Sigmoid colon (tissue), 7 donors: ENCODE results near the gene SHISA8. TPM values are rescaled to one million over a fixed set of nuclear protein-coding genes. Genes with fewer than 3 reads are reported as not detected.
A peak's percentile ranks its signal among the peaks of the same experiment; 100 is the strongest.

ENCODE experiments used
- DNase-seq: peaks from one replicate; pipeline ENCODE4 v3.0.0-alpha.2; 2019
- H3K27ac ChIP-seq, 4 donors: fragments of 200-600 bp; sonication (generic); one replicate each; pipeline ENCODE4 v1.5.1; 2016 to 2019; ENCODE audit warnings: mild to moderate bottlenecking in 1 of 4
- H3K27me3 ChIP-seq, 3 donors: fragments of 200-600 bp; sonication (generic); one replicate each; pipeline ENCODE4 v1.5.1; 2019; ENCODE audit warnings: mild to moderate bottlenecking in 1 of 3
- H3K36me3 ChIP-seq, 4 donors: fragments of 200-600 bp; sonication (generic); one replicate each; pipeline ENCODE4 v1.5.1; 2016 to 2019
- H3K4me1 ChIP-seq, 4 donors: fragments of 200-600 bp; sonication (generic); one replicate each; pipeline ENCODE4 v1.5.1; 2017 to 2019
- H3K4me3 ChIP-seq, 4 donors: fragments of 200-600 bp; sonication (generic); one replicate each; pipeline ENCODE4 v1.5.1; 2017 to 2019; ENCODE audit warnings: mild to moderate bottlenecking in 2 of 4, moderate library complexity in 1 of 4
- H3K9me3 ChIP-seq, 4 donors: fragments of 200-600 bp in 3 of 4; sonication (generic) in 3 of 4; one replicate each; pipeline versions ENCODE4 v1.5.1 to v1.6.1; 2013 to 2019
- EP300 ChIP-seq, 4 donors: sonication (generic); formaldehyde crosslinking; IDR thresholded peaks; one replicate each; pipeline ENCODE4 v1.6.1; 2017; ENCODE audit warnings: antibody characterized with exemption in 4 of 4
- POLR2A ChIP-seq, 2 donors: fragments of 450-650 bp; IDR thresholded peaks; one replicate each; pipeline ENCODE4 v1.6.1; 2016; ENCODE audit warnings: antibody characterized with exemption in 2 of 2, mild to moderate bottlenecking in 2 of 2, moderate library complexity in 2 of 2
- POLR2AphosphoS5 ChIP-seq, 4 donors: sonication (generic); formaldehyde crosslinking; IDR thresholded peaks; one replicate each; pipeline ENCODE4 v1.6.1; 2017; ENCODE audit warnings: antibody characterized with exemption in 4 of 4
- WGBS, 2 donors: extraction: QIAGEN DNeasy Blood & Tissue Kit; methylation state at CpG; one replicate each; pipeline ENCODE4 v1.1.7; 2013; 5-methylcytosine and 5-hydroxymethylcytosine counted together
- intact Hi-C: fragments of 100-400 bp; cut with DNase I; formaldehyde crosslinking; loops from one replicate; pipeline ENCODE4 v1.15.1; 2023
- polyA plus RNA-seq, 3 donors: library from polyadenylated mRNA; stranded (reverse); fragments of 200-250 nt; gene quantifications; one replicate each; pipeline ENCODE4 v1.2.3, GENCODE V29; 2013
- total RNA-seq, 4 donors: library from RNA; depleted of rRNA; stranded (reverse); fragments of >200 nt; gene quantifications; one replicate each; pipeline ENCODE4 v1.1.0, GENCODE V29; 2016
- TF ChIP-seq, protein P1 (sequence below), 4 experiments: fragments of 450-650 bp in 3 of 4; fragments of 200-600 bp in 1 of 4; IDR thresholded peaks; one replicate each; pipeline ENCODE4 v1.5.1; 2016 to 2019; ENCODE audit warnings: antibody characterized with exemption in 4 of 4, mild to moderate bottlenecking in 3 of 4, moderate library complexity in 2 of 4
- donor health status: healthy with polysubstance abuse.
- donor health status: Bipolar disorder and iron deficiency.
- donor health status: healthy.

Gene SHISA8
- total and polyA plus RNA-seq, 7 donors = 0.12 TPM; not detected in 6

DNA sequence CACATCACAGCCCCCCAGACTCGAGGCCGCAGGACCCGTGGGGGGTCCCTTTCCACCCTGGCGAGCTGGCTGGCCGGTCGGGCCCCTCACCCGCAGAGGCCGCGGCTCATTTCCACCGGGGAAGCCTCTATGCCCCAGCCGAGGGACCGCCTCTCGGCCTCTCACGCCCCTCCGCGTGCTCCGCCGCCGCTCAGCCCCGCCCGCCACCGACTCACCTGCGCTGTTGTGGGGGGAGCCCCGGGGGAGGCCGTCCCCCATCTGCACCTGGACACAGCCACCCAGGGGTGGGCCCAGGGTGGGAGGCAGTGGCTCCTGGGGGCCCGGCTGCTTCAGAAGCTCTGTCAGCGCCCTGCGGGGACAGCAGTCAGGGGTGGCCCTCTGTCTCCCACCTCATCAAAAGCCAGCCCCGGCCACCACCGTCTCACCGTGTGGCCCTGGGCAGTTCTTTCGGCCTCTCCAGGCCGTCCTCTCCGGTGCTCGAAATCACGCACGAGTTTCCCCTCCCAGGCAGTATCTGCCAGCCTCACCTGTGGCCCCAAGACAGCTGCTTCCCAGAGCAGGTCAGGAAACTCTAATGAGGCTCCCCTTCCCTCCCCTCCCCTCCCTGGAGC is 3.8 kb downstream of the SHISA8 start:
- Histone ChIP-seq H3K27ac (peak overlapping the region in 1 of 4 donors; percentile 18), H3K36me3 (peaks cover 0 to 8% (median 0%) of the 10 kb centered on the region in 4 donors), H3K27me3 (peaks cover 66 to 75% (median 74%) of the 10 kb centered on the region in 3 donors), H3K4me3 (peak overlapping the region in 3 of 4 donors; percentile 25 to 41 (median 39)), H3K4me1 (peaks cover 0 to 39% (median 33%) of the 10 kb centered on the region in 4 donors), H3K9me3 (no peaks in the 10 kb centered on the region)
- DNase-seq = no peak
- no peak for TF ChIP-seq EP300 (IDR thresholded peaks at IDR 0.05)
- intact Hi-C loops = no loop called here
- WGBS, 2 donors = 7 to 8% methylated on average over 37 of the region's 37 CpGs

DNA sequence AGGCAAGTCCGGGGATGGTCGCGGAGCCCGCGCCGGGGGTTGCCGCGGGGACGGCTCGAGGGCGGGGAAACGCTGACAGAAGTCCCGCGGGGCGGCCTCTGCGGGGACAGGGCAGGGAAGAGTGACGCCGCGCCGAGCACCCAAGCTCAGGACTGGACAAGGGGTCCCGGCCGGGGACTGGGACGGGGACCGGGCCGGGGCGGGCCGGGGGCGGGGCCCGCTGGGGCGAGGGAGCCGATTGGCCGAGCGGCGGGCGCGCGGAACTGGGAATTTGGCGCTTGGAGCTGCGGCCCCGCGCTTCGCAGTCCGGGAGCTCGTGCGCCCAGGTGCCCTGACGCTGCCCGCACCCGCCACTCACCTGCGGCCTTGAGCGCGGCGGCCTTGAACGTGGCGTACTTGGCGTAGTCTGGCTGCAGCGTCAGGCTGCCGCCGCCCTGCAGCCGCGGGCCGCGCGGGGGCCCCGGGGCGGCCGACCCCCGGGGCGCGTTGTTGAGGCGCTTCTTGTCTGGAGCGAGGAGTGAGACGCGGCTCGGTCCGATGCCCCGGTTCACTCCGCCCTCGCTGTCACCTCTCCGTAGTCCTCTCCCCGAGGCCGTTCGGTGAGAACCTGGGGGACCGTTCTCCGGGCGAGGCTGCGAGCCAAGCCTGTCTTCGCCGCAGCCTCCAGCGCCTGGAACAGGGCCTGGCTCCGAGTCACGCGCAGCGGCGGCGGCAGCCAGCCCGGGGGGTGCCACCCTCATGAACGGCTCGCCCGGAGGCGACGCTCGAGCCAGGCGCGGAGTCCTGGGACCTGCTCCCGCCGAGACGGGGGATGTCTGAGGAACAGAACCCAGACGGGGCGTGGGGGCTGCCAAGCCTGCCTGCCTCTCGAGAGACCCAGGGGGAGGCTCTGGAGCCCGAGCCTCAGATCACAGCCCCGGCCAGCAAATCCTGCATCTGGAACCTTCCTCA is 4.5 kb downstream of the SHISA8 start:
- Histone ChIP-seq H3K4me3 (peak overlapping the region in 3 of 4 donors; percentile 25 to 41 (median 39)), H3K4me1 (peaks cover 0 to 35% (median 31%) of the 10 kb centered on the region in 4 donors), H3K27me3 (peaks cover 58 to 67% (median 67%) of the 10 kb centered on the region in 3 donors), H3K36me3 (peaks cover 0 to 16% (median 2%) of the 10 kb centered on the region in 4 donors), H3K9me3 (no peaks in the 10 kb centered on the region), H3K27ac (peak overlapping the region in 1 of 4 donors; percentile 18)
- no peak for DNase-seq
- intact Hi-C loops = no loop called here
- TF ChIP-seq EP300 (IDR thresholded peaks at IDR 0.05) (no peak), POLR2AphosphoS5 (IDR thresholded peaks at IDR 0.05) (peak in 2 of 4 donors; percentile 16 to 21), POLR2A (IDR thresholded peaks at IDR 0.05) (no peak)
- WGBS, 2 donors = 1% methylated on average over 112 of the region's 112 CpGs

DNA sequence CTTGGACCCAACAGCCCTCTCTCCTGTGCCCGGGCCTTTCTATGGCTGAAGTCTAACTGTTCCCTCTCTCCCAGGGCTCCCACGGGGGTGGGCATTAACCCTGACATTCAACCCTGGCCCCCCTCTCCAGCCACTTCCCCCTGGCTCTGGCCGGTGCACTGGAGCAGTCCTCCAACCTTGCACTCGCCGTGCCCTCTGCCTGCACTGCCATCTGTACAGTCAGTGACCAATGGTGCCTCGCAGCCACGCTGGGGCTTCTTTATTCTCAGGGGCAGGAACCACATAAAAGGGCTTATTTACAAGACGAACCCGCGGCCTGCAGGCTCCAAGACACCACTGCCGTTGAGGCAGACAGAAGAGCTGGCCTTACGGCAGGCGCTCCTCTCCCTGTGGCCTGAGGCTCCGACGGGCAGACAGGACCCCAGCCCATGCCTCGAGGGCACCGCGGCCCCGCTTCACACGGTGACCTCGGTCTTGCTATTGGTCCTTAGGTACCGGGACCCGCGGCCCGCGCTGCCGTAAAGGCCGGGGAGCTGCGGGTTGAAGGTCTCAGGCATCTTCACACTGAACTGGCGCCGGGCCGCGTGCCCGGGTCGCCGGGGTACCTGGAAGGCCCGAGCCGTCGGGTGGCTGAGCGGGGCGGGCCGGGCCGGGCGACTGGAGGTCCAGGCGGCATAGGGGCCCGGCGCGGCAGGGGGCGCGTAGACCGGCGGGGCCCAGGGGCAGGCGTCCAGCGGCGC is 5.4 kb downstream of the SHISA8 start:
- intact Hi-C loops = no loop called here
- TF ChIP-seq EP300 (IDR thresholded peaks at IDR 0.05) = no peak
- TF ChIP-seq, protein P1, sequence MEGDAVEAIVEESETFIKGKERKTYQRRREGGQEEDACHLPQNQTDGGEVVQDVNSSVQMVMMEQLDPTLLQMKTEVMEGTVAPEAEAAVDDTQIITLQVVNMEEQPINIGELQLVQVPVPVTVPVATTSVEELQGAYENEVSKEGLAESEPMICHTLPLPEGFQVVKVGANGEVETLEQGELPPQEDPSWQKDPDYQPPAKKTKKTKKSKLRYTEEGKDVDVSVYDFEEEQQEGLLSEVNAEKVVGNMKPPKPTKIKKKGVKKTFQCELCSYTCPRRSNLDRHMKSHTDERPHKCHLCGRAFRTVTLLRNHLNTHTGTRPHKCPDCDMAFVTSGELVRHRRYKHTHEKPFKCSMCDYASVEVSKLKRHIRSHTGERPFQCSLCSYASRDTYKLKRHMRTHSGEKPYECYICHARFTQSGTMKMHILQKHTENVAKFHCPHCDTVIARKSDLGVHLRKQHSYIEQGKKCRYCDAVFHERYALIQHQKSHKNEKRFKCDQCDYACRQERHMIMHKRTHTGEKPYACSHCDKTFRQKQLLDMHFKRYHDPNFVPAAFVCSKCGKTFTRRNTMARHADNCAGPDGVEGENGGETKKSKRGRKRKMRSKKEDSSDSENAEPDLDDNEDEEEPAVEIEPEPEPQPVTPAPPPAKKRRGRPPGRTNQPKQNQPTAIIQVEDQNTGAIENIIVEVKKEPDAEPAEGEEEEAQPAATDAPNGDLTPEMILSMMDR (IDR thresholded peaks at IDR 0.05) = no peak
- TF ChIP-seq POLR2AphosphoS5 (IDR thresholded peaks at IDR 0.05) = no peak
- TF ChIP-seq POLR2A (IDR thresholded peaks at IDR 0.05) = no peak
- 18 to 21% methylated on average over 55 of the region's 55 CpGs for WGBS, 2 donors
- Histone ChIP-seq H3K27me3 (peaks cover 50 to 59% (median 58%) of the 10 kb centered on the region in 3 donors), H3K27ac (no peak overlapping the region), H3K4me1 (peaks cover 0 to 27% (median 22%) of the 10 kb centered on the region in 4 donors), H3K36me3 (peaks cover 0 to 24% (median 11%) of the 10 kb centered on the region in 4 donors), H3K4me3 (peak overlapping the region in 3 of 4 donors; percentile 25 to 41 (median 39)), H3K9me3 (no peaks in the 10 kb centered on the region)
- DNase-seq = no peak

DNA sequence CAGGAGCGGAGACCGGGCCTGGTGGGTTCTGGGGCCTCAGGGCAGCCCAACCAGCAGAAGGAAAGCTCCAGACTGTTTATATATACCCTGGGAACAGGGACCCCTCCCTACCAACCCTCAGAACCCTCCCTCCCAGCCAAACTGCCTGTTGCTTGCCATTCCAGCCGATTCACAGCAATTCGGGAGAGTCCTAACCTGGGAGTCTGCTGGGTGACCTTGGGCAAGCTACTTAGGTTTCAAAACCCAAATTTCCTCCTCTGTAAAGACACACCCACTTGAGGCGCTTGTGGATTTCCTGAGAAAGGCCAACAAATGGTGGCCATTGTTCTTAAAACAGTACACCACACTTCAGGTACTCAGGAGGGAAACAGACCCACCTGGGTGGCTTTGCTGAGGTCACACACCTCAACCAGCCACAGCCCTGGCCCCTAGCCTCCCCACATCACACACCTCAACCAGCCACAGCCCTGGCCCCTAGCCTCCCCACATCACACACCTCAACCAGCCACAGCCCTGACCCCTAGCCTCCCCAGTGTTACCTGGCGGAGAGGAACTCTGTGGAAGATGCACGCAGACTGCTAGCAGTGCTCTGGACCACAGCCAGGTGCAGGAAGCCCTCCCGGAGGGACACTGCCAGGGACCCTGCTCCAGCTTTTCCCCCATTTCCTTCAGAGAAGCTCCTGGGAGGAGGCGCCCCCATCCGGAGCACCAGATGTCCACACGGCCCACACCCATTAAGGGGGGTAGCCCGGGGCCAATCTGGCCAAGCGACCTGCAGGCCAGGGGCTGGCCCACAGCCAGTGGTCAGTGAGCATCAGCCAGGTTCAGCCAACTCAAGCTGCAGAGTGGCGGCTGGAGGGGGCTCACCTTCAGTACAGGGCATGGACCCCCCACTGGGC is 6.2 kb downstream of the SHISA8 start:
- Histone ChIP-seq H3K36me3 (peaks cover 0 to 33% (median 15%) of the 10 kb centered on the region in 4 donors), H3K4me3 (no peak overlapping the region), H3K27me3 (peaks cover 43 to 51% (median 50%) of the 10 kb centered on the region in 3 donors), H3K4me1 (peaks cover 0 to 22% (median 20%) of the 10 kb centered on the region in 4 donors), H3K27ac (no peak overlapping the region), H3K9me3 (no peaks in the 10 kb centered on the region)
- TF ChIP-seq, protein P1 (IDR thresholded peaks at IDR 0.05) = no peak
- TF ChIP-seq POLR2AphosphoS5 (IDR thresholded peaks at IDR 0.05) (no peak), POLR2A (IDR thresholded peaks at IDR 0.05) (no peak), EP300 (IDR thresholded peaks at IDR 0.05) (no peak)
- 53 to 67% methylated on average over 14 of the region's 14 CpGs for WGBS, 2 donors
- no peak for DNase-seq
- intact Hi-C loops = no loop called here
